ENCODE measurements around the gene TMEM132A. TPM values are rescaled to one million over a fixed set of nuclear protein-coding genes. Genes with fewer than 3 reads are reported as not detected.

Gene TMEM132A
- total RNA-seq, 1 experiment from 2014 or later, result 84.2 TPM

DNA sequence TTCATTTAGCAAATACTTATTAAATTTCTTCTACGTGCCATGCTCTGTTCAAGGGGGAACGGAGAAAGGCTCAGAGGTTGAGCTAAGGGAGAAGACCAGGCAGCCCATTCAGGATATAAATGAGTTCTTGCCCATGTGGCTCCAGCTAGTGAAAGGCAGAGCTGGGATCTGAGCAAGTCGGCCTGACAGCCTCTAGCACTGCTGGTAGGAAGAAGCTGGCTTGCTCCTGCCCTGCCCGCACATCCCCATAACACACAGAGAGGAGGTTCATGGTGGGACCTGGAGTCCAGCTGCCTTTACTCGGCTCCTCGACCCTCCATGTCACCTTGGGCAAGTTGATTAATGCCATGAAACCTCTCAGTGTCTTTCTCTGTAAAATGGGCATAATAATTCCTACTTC lies 25.8 kb downstream of the TMEM132A start:
- H3K36me3 ChIP-seq (ENCODE audit: low read depth, low read length), result no peaks in the 10 kb centered on the region
- H4K20me1 ChIP-seq (ENCODE audit: low read length), result no peaks in the 10 kb centered on the region
- BruUV-seq (replicated peaks), result no TSS peak
- no peaks in the 10 kb centered on the region for H3K27me3 ChIP-seq (ENCODE audit: low read length)
- no peak overlapping the region for H2AFZ ChIP-seq (ENCODE audit: low read length)
- H3K79me2 ChIP-seq (ENCODE audit: low read length), result no peaks in the 10 kb centered on the region
- H3K9ac ChIP-seq (ENCODE audit: low read length), result no peak overlapping the region
- no peaks in the 10 kb centered on the region for H3K9me2 ChIP-seq (replicated peaks; ENCODE audit: low read length)
- intact Hi-C loops (cut with micrococcal nuclease), result no loop called here
- H3K4me1 ChIP-seq (ENCODE audit: insufficient read depth, low read length), result no peaks in the 10 kb centered on the region
- no peaks in the 10 kb centered on the region for H3K9me3 ChIP-seq (ENCODE audit: low read length)
- CTCF ChIA-PET, result no interaction called here
- POLR2A ChIA-PET (ENCODE audit: unreplicated experiment), result no interaction called here
- no peak overlapping the region for H3K4me2 ChIP-seq (ENCODE audit: low read length)
- no peaks in the 10 kb centered on the region for H3F3A ChIP-seq (ENCODE audit: low read length, unreplicated experiment)
- DNase-seq (no peak), ATAC-seq (no peak)
- TF ChIP-seq EZH2 (IDR thresholded peaks at IDR 0.05; ENCODE audit: low read length, unreplicated experiment) (no peak), EZH2phosphoT487 (IDR thresholded peaks at IDR 0.05; ENCODE audit: borderline replicate concordance, low read length) (no peak)
- TF ChIP-seq, protein P1, sequence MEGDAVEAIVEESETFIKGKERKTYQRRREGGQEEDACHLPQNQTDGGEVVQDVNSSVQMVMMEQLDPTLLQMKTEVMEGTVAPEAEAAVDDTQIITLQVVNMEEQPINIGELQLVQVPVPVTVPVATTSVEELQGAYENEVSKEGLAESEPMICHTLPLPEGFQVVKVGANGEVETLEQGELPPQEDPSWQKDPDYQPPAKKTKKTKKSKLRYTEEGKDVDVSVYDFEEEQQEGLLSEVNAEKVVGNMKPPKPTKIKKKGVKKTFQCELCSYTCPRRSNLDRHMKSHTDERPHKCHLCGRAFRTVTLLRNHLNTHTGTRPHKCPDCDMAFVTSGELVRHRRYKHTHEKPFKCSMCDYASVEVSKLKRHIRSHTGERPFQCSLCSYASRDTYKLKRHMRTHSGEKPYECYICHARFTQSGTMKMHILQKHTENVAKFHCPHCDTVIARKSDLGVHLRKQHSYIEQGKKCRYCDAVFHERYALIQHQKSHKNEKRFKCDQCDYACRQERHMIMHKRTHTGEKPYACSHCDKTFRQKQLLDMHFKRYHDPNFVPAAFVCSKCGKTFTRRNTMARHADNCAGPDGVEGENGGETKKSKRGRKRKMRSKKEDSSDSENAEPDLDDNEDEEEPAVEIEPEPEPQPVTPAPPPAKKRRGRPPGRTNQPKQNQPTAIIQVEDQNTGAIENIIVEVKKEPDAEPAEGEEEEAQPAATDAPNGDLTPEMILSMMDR (conservative IDR thresholded peaks at IDR 0.05; ENCODE audit: low read depth, low read length), result no peak
- H3K4me3 ChIP-seq (ENCODE audit: low read length), result no peak overlapping the region
- H3K27ac ChIP-seq (ENCODE audit: low read length), result no peak overlapping the region

- H3K79me2 ChIP-seq (ENCODE audit: low read length), result no peaks in the 10 kb centered on the region
- intact Hi-C loops (cut with micrococcal nuclease), result no loop called here
- H3K9ac ChIP-seq (ENCODE audit: low read length), result no peak overlapping the region
- no peaks in the 10 kb centered on the region for H3K9me2 ChIP-seq (replicated peaks; ENCODE audit: low read length)
- POLR2A ChIA-PET (ENCODE audit: unreplicated experiment), result no interaction called here
- CTCF ChIA-PET, result no interaction called here
- no peak overlapping the region for H3K4me2 ChIP-seq (ENCODE audit: low read length)
- no peak for ATAC-seq
- no peaks in the 10 kb centered on the region for H3K9me3 ChIP-seq (ENCODE audit: low read length)
- no peak for TF ChIP-seq EZH2 (IDR thresholded peaks at IDR 0.05; ENCODE audit: low read length, unreplicated experiment)
- TF ChIP-seq, protein P1 (conservative IDR thresholded peaks at IDR 0.05; ENCODE audit: low read depth, low read length), result no peak
- TF ChIP-seq EZH2phosphoT487 (IDR thresholded peaks at IDR 0.05; ENCODE audit: borderline replicate concordance, low read length), result no peak
- DNase-seq, result no peak
- H3K27ac ChIP-seq (ENCODE audit: low read length), result no peak overlapping the region
- no peaks in the 10 kb centered on the region for H4K20me1 ChIP-seq (ENCODE audit: low read length)
- H2AFZ ChIP-seq (ENCODE audit: low read length), result no peak overlapping the region
- no TSS peak for BruUV-seq (replicated peaks)
- no peak overlapping the region for H3K4me3 ChIP-seq (ENCODE audit: low read length)
- H3K27me3 ChIP-seq (ENCODE audit: low read length), result no peaks in the 10 kb centered on the region
- H3K36me3 ChIP-seq (ENCODE audit: low read depth, low read length), result no peaks in the 10 kb centered on the region
- H3F3A ChIP-seq (ENCODE audit: low read length, unreplicated experiment), result no peaks in the 10 kb centered on the region
- no peaks in the 10 kb centered on the region for H3K4me1 ChIP-seq (ENCODE audit: insufficient read depth, low read length)
Observed at GRCh38 chr11:60950933-60951605, 26.8 kb downstream of the TMEM132A start.

DNA sequence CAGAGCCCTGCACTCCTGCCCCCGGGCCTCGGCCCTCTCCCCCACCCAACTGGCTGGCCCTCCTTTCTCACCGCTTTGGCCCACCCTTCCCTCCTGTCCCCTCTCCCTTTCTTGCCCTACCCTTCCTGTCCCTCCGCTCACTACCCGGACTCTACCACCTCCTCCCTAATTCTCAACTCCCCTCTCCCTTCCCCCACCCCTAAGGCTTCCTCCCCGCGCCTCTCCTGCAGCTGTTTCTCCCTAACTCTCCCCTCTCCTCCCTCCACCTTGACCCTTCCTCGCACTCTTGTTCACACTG lies 27.3 kb downstream of the TMEM132A start:
- no peak overlapping the region for H3K27ac ChIP-seq (ENCODE audit: low read length)
- H4K20me1 ChIP-seq (ENCODE audit: low read length), result no peaks in the 10 kb centered on the region
- no peaks in the 10 kb centered on the region for H3K79me2 ChIP-seq (ENCODE audit: low read length)
- DNase-seq, result no peak
- no peaks in the 10 kb centered on the region for H3K36me3 ChIP-seq (ENCODE audit: low read depth, low read length)
- intact Hi-C loops (cut with micrococcal nuclease), result no loop called here
- no peak overlapping the region for H2AFZ ChIP-seq (ENCODE audit: low read length)
- no peaks in the 10 kb centered on the region for H3K9me2 ChIP-seq (replicated peaks; ENCODE audit: low read length)
- ChIA-PET CTCF (no interaction called here), POLR2A (ENCODE audit: unreplicated experiment) (no interaction called here)
- no peaks in the 10 kb centered on the region for H3F3A ChIP-seq (ENCODE audit: low read length, unreplicated experiment)
- no peaks in the 10 kb centered on the region for H3K27me3 ChIP-seq (ENCODE audit: low read length)
- H3K4me1 ChIP-seq (ENCODE audit: insufficient read depth, low read length), result no peaks in the 10 kb centered on the region
- TF ChIP-seq, protein P1 (conservative IDR thresholded peaks at IDR 0.05; ENCODE audit: low read depth, low read length), result no peak
- no peak for TF ChIP-seq EZH2phosphoT487 (IDR thresholded peaks at IDR 0.05; ENCODE audit: borderline replicate concordance, low read length)
- TF ChIP-seq EZH2 (IDR thresholded peaks at IDR 0.05; ENCODE audit: low read length, unreplicated experiment), result no peak
- no peak for ATAC-seq
- BruUV-seq (replicated peaks), result no TSS peak
- H3K9me3 ChIP-seq (ENCODE audit: low read length), result no peaks in the 10 kb centered on the region
- H3K9ac ChIP-seq (ENCODE audit: low read length), result no peak overlapping the region
- H3K4me2 ChIP-seq (ENCODE audit: low read length), result no peak overlapping the region
- H3K4me3 ChIP-seq (ENCODE audit: low read length), result no peak overlapping the region

All from PC-3 (cell line).